Activated CD8-positive, alpha-beta memory T cell treated with anti-CD3 and anti-CD28 coated beads, Interleukin-2, amount 50 U/mL, for 1 hour (primary cell): Measurements from ENCODE around the gene EPHX1.
"Not testable (repeated sequence)": the region's sequence is repeated elsewhere in the genome, so short reads cannot be mapped to it uniquely, and the experiment has no call there.

Source experiments
- DNase-seq: peaks from one replicate; pipeline ENCODE4 v3.0.0-alpha.2; 2020; ENCODE audit errors: extremely low read depth

EPHX1 gene

DNA sequence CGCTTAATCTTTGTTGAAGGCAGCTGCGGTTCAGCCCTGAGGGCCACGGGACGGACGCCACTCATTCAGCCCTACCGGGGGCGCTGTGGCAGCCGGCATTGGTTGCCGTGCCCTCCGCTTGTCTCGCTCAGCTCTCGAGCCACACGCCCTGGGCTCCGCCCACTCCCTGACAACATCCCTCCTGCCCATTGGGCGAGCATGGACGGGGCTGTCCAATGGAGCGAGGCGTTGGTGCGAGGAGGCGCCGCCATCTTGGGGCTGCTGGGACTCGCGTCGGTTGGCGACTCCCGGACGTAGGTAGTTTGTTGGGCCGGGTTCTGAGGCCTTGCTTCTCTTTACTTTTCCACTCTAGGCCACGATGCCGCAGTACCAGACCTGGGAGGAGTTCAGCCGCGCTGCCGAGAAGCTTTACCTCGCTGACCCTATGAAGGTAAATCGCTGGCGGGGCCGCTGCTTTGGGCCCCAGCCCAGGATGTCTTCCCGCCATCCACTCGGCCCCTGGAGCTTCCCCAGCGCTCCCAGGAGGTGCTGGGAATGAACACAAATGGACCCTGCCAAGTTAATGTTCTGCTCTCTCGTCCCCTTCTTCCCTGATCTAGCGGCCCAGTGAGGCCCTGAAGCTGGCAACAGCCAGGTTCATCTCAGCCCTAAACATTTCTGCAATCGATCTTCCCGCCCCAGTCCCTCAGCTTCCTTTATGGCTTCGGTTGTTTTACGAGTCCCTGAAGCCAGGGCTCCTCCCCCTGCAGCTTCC lies 32.2 kb upstream of the EPHX1 start, which contains the start of gene SRP9:
TSS of gene SRP9 (plus strand) at position 244 of the 754 bp plus-strand sequence. CDS start at position 359, 115 bp downstream.
- DNase-seq: peak; percentile 96

DNA sequence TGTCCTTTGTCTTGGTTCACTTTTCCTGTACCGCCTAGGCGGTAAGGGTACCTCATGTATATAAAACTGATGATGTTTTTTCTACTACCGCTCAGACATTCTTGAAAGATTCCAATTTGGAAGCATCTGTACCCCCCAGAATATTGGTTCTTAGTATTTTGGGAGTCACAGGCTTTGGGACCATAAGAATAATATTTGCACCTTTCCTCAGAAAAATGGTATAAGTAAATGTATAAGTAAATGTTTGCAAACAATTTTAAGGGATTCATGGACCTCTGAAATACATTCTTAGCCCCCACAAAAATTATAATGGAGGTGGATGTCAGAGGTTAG lies 31.6 kb upstream of the EPHX1 start:
- DNase-seq: no peak

DNA sequence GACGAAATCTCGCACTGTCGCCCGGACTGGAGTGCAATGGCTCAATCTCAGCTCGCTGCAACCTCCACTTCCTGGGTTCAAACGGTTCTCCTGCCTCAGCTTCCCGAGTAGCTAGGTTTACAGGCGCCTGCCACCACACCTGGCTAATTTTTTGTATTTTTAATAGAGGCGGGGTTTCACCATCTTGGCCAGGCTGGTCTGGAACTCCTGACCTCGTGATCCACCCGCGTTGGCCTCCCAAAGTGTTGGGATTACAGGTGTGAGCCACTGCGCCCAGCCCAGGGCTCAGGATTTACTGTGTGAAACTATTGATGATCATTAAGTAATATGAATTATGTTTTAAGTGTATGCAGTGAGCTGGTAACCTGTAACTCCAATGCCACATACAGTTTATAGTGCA lies 30.8 kb upstream of the EPHX1 start:
- DNase-seq: not testable (repeated sequence)

DNA sequence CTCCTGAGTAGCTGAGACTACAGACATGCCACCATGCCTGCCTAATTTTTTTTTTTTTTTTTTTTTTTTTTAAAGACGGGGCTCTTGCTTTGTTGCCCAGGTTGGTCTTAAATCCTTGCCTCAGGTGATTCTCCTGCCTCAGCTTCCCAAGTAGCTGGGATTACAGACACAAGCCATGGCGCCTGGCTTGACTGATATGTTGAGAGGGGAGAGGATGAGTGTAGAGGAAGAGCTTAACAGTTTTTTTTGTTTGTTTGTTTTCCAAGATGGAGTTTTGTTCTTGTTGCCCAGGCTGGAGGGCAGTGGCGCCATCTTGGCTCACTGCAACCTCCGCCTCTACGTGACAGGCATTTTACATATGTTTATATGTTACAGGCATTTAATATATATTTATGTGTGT lies 29.8 kb upstream of the EPHX1 start:
- no peak for DNase-seq

DNA sequence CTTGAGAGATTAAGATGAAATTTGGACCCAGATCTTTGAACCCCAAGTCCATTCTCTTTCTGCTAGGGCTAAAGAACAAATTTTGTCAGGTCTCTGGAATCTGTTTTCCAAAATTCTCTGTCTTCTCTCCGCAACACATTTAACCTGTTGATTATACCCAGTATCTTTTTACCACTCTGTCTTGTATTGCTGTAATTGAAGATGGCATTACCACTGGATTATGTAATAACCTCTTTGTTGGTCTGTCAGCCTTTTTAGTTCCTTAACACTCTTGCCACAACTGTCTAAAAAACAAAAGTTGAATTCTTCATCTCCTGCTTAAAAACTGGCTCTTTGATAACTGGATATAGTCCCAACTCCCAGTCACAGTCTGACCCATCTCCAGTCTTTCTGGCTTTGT lies 29.3 kb upstream of the EPHX1 start:
- DNase-seq: no peak

DNA sequence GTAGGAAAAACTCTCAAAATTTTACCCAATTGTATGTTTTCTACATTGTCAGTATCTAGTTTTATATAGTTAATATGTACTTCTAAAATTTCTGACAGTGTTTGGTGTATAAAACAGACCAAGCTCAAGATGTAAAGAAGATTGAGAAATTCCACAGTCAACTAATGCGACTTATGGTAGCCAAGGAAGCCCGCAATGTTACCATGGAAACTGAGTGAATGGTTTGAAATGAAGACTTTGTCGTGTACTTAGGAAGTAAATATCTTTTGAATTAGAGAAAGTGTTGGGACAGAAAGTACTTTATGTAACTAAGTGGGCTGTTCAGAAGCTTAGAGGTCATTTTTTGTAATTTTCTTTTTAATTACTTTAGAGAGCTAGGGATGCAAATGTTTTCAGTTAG lies 20.8 kb upstream of the EPHX1 start:
- not testable (repeated sequence) for DNase-seq

DNA sequence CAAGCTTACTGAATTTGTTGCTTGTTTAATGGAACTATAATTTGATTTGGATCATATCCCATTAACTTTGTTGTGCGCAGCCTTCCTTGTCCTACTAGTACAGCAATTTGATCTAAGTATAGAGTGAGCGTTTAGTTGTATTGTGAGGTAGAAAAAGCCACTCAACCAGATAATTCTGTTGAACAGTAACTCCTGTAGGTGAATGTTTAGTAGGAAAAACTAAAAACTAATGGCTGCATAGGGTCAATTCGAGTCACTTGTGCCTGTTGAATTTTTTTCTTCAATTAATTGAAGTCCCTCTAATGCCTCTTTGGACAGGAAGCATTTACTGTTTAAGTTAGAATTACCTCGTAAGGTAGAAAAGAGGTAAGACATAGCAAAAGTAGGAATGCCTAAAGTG lies 15.0 kb upstream of the EPHX1 start:
- DNase-seq: no peak

DNA sequence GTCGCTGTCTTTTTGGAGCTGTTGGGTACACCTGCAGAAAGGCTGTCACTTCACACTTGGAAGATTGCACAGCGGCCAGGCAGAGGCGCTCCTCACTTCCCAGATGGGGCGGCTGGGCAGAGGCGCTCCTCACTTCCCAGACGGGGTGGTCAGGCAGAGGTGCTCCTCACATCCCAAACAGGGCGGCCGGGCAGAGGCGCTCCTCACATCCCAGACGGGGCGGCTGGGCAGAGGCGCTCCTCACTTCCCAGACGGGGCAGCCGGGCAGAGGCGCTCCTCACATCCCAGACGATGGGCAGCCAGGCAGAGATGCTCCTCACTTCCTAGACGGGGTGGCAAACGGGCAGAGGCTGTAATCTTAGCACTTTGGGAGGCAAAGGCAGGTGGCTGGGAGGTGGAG lies 13.8 kb upstream of the EPHX1 start:
- DNase-seq: not testable (repeated sequence)

DNA sequence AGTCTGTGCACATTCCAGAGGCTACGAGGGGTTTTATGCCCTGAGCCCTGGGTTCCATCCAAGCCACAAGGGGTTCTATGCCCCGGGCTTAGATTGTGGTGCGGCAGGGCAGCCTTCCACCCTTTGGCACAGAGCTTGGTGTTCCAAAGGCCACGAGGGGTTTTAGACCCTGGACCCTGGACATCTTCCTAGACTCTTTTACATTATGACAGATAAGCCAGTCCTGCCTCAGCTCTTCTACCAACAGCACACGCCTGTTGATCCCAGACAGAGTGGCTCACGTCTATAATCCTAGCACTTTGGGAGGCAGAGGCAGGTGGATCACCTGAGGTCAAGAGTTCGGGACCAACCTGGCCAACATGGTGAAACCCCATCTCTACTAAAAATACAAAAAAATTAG lies 8.8 kb upstream of the EPHX1 start:
- DNase-seq: not testable (repeated sequence)

DNA sequence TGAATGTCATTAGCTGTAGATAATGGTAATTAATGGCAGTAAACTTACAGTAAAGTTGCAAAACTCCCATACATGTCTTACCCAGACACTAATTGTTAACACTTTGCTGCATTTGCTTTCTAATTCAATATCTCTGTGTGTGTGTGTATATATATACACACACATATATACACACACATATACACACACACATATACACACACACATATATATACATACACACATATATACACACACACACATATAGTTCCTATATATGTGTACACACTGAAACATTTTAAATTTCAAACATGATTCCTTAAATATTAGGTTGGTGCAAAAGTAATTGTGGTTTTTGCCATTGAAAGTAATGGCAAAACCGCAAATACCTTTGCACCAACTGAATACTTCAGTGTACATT lies 3.7 kb upstream of the EPHX1 start:
- no peak for DNase-seq

DNA sequence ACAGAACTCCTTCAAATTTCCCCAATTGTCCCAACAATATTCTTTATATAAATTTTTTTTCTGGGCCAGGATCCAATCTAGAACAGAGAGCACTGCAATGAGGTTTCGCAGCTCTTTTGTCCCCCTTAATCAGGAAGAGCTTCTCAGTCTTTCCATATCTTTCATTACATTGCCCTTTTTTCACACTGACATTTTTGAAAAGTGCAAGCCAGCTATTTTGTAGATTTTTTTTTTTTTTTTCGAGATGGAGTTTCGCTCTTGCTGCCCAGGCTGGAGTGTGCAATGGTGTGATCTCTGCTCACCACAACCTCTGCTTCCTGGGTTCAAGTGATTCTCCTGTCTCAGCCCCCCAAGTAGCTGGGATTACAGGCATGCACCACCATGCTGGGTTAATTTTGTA lies 3.2 kb upstream of the EPHX1 start:
- not testable (repeated sequence) for DNase-seq

DNA sequence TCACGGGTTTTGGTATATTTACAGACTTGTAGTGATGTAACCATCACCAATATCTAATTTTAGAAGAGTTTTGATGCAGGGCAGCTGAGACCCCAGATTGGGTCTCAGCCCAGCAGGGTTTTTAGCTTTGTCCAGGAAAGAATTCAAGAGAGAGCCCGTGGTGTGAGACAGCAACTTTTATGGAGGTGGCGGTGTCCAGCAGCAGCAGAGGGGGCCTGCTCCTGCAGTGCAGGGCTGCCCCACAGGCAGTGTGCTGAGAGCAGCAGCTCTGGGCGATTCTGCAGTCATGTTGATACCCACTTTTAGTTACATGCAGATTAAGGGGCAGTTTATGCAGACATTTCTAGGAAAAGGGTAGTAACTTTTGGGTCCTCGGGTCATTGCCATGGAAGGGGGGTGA lies 1.8 kb upstream of the EPHX1 start:
- no peak for DNase-seq

DNA sequence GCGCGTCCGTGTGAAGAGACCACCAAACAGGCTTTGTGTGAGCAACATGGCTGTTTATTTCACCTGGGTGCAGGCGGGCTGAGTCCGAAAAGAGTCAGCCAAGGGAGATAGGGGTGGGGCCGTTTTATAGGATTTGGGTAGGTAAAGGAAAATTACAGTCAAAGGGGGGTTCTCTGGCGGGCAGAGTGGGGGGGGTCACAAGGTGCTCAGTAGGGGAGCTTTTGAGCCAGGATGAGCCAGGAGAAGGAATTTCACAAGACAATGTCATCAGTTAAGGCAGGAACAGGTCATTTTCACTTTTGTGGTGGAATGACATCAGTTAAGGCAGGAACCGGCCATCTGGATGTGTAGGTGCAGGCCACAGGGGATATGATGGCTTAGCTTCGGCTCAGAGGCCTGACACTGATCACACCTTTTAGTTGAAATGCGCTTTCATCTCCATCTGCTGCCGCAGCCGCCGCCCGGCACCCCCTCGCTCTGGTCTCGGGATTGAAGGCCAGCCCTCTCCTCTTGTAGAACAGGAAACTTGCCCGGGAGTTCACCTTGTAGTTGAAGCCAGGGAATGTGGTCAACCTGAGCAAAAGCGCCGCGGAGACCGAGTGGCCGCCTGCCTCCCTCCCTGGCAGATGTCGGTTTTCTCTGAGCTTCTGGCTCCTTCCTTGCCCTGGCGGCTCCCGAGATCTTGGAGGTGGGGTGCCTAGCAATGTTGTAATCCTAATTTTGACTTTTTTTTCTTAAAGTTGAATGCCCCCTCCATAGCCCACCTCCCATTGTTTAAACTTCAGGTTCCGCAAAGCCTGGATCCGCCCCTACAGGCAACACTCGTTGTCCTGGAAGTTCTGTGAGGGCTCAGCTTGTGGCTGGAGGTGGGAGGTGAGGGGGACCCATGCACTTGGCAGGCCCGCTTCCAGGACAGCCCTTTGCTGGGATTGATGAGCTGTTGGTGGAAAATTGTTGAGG lies 935 bp downstream of the EPHX1 start:
- DNase-seq: not testable (repeated sequence)

DNA sequence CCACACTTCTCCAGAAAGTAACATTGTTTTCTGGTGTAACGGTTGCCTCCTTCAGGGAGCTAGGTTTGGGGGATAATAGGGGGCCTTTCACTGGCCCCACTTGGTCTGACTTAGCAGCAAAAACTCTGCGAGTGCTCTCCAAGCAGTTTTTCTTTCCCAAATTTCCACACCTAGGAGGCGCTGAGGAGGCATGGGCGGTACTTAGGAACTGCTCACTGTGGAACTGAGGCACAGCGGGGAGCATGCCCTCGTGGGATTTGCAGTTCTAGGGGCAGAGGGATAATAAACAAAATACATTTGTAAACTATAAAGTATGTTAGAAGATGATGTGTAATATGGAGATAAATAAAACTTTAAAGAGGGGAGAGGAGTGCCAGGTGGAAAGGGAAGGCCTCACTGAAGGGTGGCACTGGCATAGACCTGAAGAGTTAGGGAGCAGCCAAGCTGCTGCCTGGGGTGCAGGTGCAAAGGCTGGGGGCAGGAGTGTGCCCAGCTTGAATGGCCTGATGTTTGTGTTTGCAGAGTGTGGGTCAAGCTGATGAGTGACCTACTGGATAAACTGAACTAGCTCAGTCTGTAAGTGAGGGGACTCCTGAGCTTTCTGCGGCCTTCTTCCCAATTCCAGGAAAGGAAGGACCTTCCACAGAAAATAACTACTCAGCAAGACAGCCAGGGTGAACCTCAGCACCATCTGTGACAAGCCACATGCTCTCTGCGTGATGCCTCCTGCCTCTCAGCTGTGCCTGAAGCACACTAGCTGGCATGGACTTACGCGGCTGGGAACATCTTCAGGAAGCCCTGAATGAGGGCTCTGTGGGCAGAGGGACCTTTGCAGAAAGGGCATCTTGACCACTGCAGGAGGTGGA lies 1.9 kb downstream of the EPHX1 start:
- no peak for DNase-seq

DNA sequence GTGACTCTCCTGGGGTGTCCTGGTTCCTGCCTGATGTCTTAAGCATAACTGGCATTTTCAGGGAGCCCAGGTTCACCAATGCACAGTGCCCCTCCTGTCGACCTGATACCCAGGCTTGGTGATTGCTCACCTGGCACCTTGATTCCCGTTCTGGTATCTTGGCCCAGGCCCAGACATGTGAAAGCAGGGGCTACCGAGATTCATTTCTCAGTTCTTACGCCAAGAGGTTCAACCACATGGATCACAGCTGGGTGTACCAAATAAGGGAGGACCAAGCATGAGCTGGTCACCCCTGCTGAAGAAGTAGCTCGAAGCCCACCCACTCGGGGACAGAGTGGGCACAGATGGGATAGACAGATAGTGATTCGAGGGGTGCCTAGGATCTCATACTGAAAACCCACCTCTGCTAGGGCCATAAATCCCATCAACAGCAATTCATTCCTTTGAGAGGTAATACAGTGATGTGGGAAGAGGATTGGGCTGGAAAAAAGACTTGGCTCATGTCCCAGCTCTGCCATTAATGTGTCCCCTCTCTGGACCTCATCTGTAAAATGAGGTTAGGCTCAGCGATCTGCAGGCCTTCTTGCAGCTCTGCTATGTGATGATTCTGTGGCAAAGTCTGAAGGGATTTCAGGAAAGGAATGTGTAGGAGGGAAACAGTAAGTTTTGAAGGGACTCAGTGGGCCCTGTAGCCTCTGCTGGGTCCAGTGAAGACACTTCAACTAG lies 2.7 kb downstream of the EPHX1 start:
- no peak for DNase-seq

DNA sequence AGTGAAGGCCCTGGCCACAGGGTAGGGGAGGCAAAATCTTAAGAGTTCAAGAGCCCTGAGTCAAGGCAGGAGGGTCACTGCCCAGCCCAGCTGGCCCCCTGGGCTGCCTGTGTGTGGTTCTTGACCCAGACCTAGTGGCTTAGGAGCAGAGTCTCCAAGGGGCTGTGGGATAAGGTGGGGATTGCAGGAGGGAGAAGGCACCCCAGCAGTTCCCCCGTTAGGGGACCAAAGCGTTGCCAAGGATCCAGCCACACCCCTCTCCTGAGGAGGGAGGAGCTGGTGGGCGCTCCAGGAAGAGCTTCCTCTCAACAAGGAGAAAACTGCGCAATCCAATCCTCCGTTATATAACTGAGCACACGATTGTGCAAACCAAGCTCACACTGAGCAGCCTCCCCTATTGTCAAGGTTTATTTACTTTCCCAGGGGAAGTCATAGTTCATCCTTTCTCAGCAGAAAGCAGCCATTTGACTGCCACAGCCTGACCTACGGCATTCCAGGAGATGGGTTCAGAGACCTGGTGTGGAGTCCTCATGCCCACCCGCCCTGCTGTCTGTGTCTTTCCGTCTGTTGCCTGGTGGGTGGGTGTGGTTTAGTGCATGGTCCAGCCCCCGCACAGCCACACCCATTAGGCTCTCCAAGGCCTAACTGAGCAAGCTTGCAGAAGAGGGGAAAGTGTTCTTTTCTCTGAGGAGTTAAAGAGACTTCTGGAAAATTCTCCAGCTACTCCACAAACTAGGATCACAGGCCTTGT lies 3.5 kb downstream of the EPHX1 start:
- no peak for DNase-seq

DNA sequence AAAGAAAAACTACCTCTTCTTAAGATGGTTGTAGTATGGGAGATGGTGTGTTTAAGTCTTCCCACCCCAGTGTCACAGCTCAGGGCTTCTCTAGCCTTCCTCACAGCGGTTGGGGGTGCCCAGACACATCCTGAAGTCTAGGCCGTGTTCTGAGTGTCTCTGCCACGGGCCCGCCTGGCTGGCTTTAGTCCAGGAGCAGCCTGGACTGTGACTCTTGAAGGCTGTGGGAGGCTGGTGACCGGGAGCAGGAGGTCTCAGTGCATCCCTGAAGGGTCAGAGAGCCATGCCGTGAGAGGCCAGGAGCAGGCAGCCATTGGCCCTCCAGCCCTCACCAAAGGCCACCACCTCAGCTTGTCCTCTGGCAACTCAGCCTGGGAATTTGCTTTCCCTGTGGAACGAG lies 4.5 kb downstream of the EPHX1 start:
- DNase-seq: no peak

DNA sequence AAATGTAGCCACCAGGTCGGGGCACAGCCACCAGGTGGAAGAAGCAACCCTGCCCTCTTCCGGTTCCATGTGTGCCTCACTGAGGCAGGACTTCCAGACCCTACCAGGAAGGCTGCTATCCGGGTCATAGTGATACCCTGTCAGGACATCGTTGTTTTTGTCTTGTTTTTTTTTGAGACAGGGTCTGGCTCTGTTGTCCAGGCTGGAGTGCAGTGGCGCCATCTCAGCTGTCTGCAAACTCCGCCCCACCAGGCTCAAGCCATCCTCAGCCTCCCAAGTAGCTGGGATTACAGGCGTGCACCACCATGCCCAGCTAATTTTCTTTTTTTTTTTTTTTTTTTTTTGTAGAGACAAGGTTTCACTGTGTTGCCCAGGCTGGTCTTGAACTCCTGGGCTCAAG lies 5.2 kb downstream of the EPHX1 start:
- not testable (repeated sequence) for DNase-seq

DNA sequence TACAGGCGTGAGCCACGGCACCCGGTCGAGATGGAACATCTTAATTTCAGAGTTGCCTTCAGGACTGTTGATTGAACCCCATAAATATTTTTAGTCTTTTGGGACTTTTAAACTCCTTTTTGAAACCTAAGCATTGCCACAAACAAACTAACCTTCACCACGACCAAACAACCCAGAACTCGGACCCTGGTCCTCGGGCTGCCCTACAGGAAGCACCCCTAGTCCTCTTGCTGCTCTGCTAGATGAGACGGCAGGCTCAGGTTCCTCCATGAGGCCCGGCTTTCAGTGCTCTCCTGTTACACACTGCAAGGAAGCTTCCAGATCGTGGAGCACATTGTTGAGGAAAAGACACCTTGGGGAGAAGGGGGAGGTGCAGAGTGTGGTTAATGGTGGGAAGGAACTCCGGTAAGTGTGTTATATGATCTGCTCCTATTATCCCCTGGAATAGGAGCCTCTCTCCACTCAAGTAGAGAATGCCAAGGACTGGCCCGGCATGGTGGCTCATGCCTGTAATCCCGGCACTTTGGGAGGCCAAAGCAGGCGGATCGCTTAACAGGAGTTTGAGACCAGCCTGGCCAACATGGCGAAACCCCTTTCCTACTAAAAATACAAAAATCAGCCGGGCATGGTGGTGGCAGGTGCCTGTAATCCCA lies 5.7 kb downstream of the EPHX1 start:
- DNase-seq: no peak
